Globus pallidus (tissue), 1 donor: ENCODE results near the gene LYZL4.

ENCODE experiments used
- DNase-seq: peaks from one replicate; pipeline ENCODE4 v3.0.0-alpha.2; 2015; ENCODE audit warnings: low spot score

Gene LYZL4

GRCh38 chr3:42410370-42411131 lies at the start of gene LYZL4:
TSS of gene LYZL4 (minus strand) at chr3:42410610. CDS start at chr3:42407251, 3,359 bp downstream.
- DNase-seq, result no peak

GRCh38 chr3:42459151-42459550 lies 48.7 kb upstream of the LYZL4 start:
- DNase-seq, result no peak

GRCh38 chr3:42456211-42456610 lies 45.8 kb upstream of the LYZL4 start:
- no peak for DNase-seq

GRCh38 chr3:42451546-42452230 lies 41.3 kb upstream of the LYZL4 start:
- no peak for DNase-seq

- DNase-seq, result no peak
These were observed 40.7 kb upstream of the LYZL4 start for GRCh38 chr3:42451116-42451515.

GRCh38 chr3:42450567-42450966 lies 40.2 kb upstream of the LYZL4 start:
- DNase-seq, result no peak

GRCh38 chr3:42447481-42447880 lies 37.1 kb upstream of the LYZL4 start:
- DNase-seq, result no peak

- no peak for DNase-seq
These were observed 36.0 kb upstream of the LYZL4 start for GRCh38 chr3:42446111-42447050.

- peak; percentile 69 for DNase-seq
These were observed 33.5 kb upstream of the LYZL4 start for GRCh38 chr3:42443819-42444436.

GRCh38 chr3:42443292-42443691 lies 32.9 kb upstream of the LYZL4 start:
- no peak for DNase-seq

GRCh38 chr3:42442640-42443039 lies 32.2 kb upstream of the LYZL4 start:
- no peak for DNase-seq

GRCh38 chr3:42441791-42442190 lies 31.4 kb upstream of the LYZL4 start:
- DNase-seq, result no peak

- DNase-seq, result no peak
These were observed 30.5 kb upstream of the LYZL4 start for GRCh38 chr3:42440924-42441323.

- peak; percentile 40 for DNase-seq
These were observed 29.1 kb upstream of the LYZL4 start for GRCh38 chr3:42439261-42440115.

GRCh38 chr3:42438758-42439157 lies 28.3 kb upstream of the LYZL4 start:
- DNase-seq, result no peak

- no peak for DNase-seq
These were observed 27.8 kb upstream of the LYZL4 start for GRCh38 chr3:42438193-42438592.

- DNase-seq, result no peak
These were observed 24.5 kb upstream of the LYZL4 start for GRCh38 chr3:42434777-42435380.

GRCh38 chr3:42432485-42432884 lies 22.1 kb upstream of the LYZL4 start:
- DNase-seq, result no peak

GRCh38 chr3:42430781-42431532 lies 20.5 kb upstream of the LYZL4 start:
- DNase-seq, result no peak

- no peak for DNase-seq
These were observed 18.4 kb upstream of the LYZL4 start for GRCh38 chr3:42428830-42429229.
